ENCODE results near the gene TBX19.

Gene TBX19

GRCh38 chr1:168235937-168236336 is 44.7 kb upstream of the TBX19 start:
- Histone ChIP-seq H3K36me3 (ENCODE audit: control insufficient read depth, low read length) (peaks cover 93% of the 10 kb centered on the region), H3K4me3 (ENCODE audit: low read length) (no peak overlapping the region), H3K27me3 (ENCODE audit: control insufficient read depth, low read length) (no peaks in the 10 kb centered on the region), H4K20me1 (ENCODE audit: control insufficient read depth, insufficient read depth, low read depth, low read length) (no peaks in the 10 kb centered on the region), H3K4me1 (ENCODE audit: control insufficient read depth, low read length) (no peaks in the 10 kb centered on the region), H3K9me3 (ENCODE audit: control insufficient read depth, insufficient read depth, low read length) (no peaks in the 10 kb centered on the region), H3K27ac (ENCODE audit: low read depth, low read length) (no peak overlapping the region), H3K4me2 (ENCODE audit: low read length) (no peak overlapping the region), H3K9me2 (replicated peaks; ENCODE audit: control insufficient read depth, low read length) (no peaks in the 10 kb centered on the region), H3K79me2 (ENCODE audit: control insufficient read depth, low read length) (peaks cover 22% of the 10 kb centered on the region), H3F3A (ENCODE audit: control insufficient read depth, insufficient read depth) (no peaks in the 10 kb centered on the region)
- TF ChIP-seq CTCF (IDR thresholded peaks at IDR 0.05; ENCODE audit: low read depth, low read length, poor library complexity, severe bottlenecking), result no peak
- no peak for TF ChIP-seq EZH2phosphoT487 (IDR thresholded peaks at IDR 0.05; ENCODE audit: borderline replicate concordance, low read length)

GRCh38 chr1:168236836-168237611 is 43.7 kb upstream of the TBX19 start:
- Histone ChIP-seq H3K79me2 (ENCODE audit: control insufficient read depth, low read length) (peaks cover 15% of the 10 kb centered on the region), H3F3A (ENCODE audit: control insufficient read depth, insufficient read depth) (no peaks in the 10 kb centered on the region), H3K36me3 (ENCODE audit: control insufficient read depth, low read length) (peaks cover 90% of the 10 kb centered on the region), H3K27me3 (ENCODE audit: control insufficient read depth, low read length) (no peaks in the 10 kb centered on the region), H3K4me2 (ENCODE audit: low read length) (no peak overlapping the region), H4K20me1 (ENCODE audit: control insufficient read depth, insufficient read depth, low read depth, low read length) (no peaks in the 10 kb centered on the region), H3K4me3 (ENCODE audit: low read length) (no peak overlapping the region), H3K27ac (ENCODE audit: low read depth, low read length) (no peak overlapping the region), H3K4me1 (ENCODE audit: control insufficient read depth, low read length) (no peaks in the 10 kb centered on the region), H3K9me2 (replicated peaks; ENCODE audit: control insufficient read depth, low read length) (no peaks in the 10 kb centered on the region), H3K9me3 (ENCODE audit: control insufficient read depth, insufficient read depth, low read length) (no peaks in the 10 kb centered on the region)
- TF ChIP-seq CTCF (IDR thresholded peaks at IDR 0.05; ENCODE audit: low read depth, low read length, poor library complexity, severe bottlenecking) (no peak), EZH2phosphoT487 (IDR thresholded peaks at IDR 0.05; ENCODE audit: borderline replicate concordance, low read length) (no peak)

- H3K4me1 ChIP-seq (ENCODE audit: control insufficient read depth, low read length), result no peaks in the 10 kb centered on the region
- no peaks in the 10 kb centered on the region for H3F3A ChIP-seq (ENCODE audit: control insufficient read depth, insufficient read depth)
- H3K4me2 ChIP-seq (ENCODE audit: low read length), result no peak overlapping the region
- peaks cover 28% of the 10 kb centered on the region for H3K79me2 ChIP-seq (ENCODE audit: control insufficient read depth, low read length)
- no peaks in the 10 kb centered on the region for H3K27me3 ChIP-seq (ENCODE audit: control insufficient read depth, low read length)
- peaks cover 82% of the 10 kb centered on the region for H3K36me3 ChIP-seq (ENCODE audit: control insufficient read depth, low read length)
- H3K9me2 ChIP-seq (replicated peaks; ENCODE audit: control insufficient read depth, low read length), result no peaks in the 10 kb centered on the region
- no peaks in the 10 kb centered on the region for H3K9me3 ChIP-seq (ENCODE audit: control insufficient read depth, insufficient read depth, low read length)
- no peaks in the 10 kb centered on the region for H4K20me1 ChIP-seq (ENCODE audit: control insufficient read depth, insufficient read depth, low read depth, low read length)
- no peak for TF ChIP-seq CTCF (IDR thresholded peaks at IDR 0.05; ENCODE audit: low read depth, low read length, poor library complexity, severe bottlenecking)
- no peak for TF ChIP-seq EZH2phosphoT487 (IDR thresholded peaks at IDR 0.05; ENCODE audit: borderline replicate concordance, low read length)
- H3K4me3 ChIP-seq (ENCODE audit: low read length), result no peak overlapping the region
- no peak overlapping the region for H3K27ac ChIP-seq (ENCODE audit: low read depth, low read length)
These were observed 37.5 kb upstream of the TBX19 start for GRCh38 chr1:168243198-168243597.

All from DOHH2 (cell line).